ENCODE data around the gene C16orf74.

DNA sequence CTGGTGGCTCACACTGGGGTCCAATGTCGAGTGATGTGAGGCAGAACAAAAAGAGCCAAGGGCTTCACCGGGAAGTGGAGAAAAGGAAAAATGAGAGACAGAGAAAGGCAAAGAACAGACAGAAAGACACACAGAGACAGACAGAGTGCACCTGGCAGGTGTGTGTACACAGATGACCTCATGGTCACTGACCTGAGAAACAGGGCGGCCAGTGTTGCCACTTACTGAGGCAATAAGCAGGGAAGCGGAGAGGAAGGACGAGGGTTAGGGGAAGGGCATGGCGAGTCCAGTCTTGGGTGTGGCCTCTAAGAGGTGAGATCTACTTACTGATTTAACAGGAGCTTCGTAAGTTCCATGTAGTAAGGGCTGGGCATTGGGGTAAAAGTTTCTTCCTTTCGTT, 69.6 kb downstream of the C16orf74 start:
- no peak for TF ChIP-seq POLR2AphosphoS5 (IDR thresholded peaks at IDR 0.05)
- TF ChIP-seq, protein P1, sequence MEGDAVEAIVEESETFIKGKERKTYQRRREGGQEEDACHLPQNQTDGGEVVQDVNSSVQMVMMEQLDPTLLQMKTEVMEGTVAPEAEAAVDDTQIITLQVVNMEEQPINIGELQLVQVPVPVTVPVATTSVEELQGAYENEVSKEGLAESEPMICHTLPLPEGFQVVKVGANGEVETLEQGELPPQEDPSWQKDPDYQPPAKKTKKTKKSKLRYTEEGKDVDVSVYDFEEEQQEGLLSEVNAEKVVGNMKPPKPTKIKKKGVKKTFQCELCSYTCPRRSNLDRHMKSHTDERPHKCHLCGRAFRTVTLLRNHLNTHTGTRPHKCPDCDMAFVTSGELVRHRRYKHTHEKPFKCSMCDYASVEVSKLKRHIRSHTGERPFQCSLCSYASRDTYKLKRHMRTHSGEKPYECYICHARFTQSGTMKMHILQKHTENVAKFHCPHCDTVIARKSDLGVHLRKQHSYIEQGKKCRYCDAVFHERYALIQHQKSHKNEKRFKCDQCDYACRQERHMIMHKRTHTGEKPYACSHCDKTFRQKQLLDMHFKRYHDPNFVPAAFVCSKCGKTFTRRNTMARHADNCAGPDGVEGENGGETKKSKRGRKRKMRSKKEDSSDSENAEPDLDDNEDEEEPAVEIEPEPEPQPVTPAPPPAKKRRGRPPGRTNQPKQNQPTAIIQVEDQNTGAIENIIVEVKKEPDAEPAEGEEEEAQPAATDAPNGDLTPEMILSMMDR (IDR thresholded peaks at IDR 0.05 in 8 of 11, conservative IDR thresholded peaks at IDR 0.05 in 3 of 11): no peak
